HuH-7 (cell line): ENCODE data around the gene ARHGEF2.

Experiments used
- DNase-seq: peaks from one replicate; pipeline ENCODE4 v3.0.0; 2011; ENCODE audit warnings: low spot score

ARHGEF2 gene

GRCh38 chr1:155971910-155972809 lies 6.2 kb downstream of the ARHGEF2 start:
- DNase-seq = no peak

- DNase-seq = no peak
Observed at GRCh38 chr1:155970531-155971167, 7.7 kb downstream of the ARHGEF2 start.

- DNase-seq = no peak
Observed at GRCh38 chr1:155969377-155969791, 9.0 kb downstream of the ARHGEF2 start.

- DNase-seq = no peak
Observed at GRCh38 chr1:155968670-155969069, 9.7 kb downstream of the ARHGEF2 start.

- DNase-seq = no peak
Observed at GRCh38 chr1:155968051-155968400, 10.3 kb downstream of the ARHGEF2 start.

GRCh38 chr1:155967341-155968050 lies 10.9 kb downstream of the ARHGEF2 start:
- DNase-seq = peak; percentile 43

- DNase-seq = no peak
Observed at GRCh38 chr1:155966750-155967149, 11.6 kb downstream of the ARHGEF2 start.

- no peak for DNase-seq
Observed at GRCh38 chr1:155966135-155966534, 12.2 kb downstream of the ARHGEF2 start.

GRCh38 chr1:155964193-155964592 lies 14.2 kb downstream of the ARHGEF2 start:
- DNase-seq = no peak

GRCh38 chr1:155962599-155963211 lies 15.6 kb downstream of the ARHGEF2 start:
- DNase-seq = no peak

- DNase-seq = no peak
Observed at GRCh38 chr1:155961937-155962336, 16.4 kb downstream of the ARHGEF2 start.

GRCh38 chr1:155960081-155960745 lies 18.1 kb downstream of the ARHGEF2 start:
- DNase-seq = no peak

- no peak for DNase-seq
Observed at GRCh38 chr1:155957411-155957915, 20.9 kb downstream of the ARHGEF2 start.

GRCh38 chr1:155954645-155955044 lies 23.7 kb downstream of the ARHGEF2 start:
- no peak for DNase-seq

- DNase-seq = no peak
Observed at GRCh38 chr1:155952505-155952890, 25.8 kb downstream of the ARHGEF2 start.

- no peak for DNase-seq
Observed at GRCh38 chr1:155951753-155952504, 26.4 kb downstream of the ARHGEF2 start.

GRCh38 chr1:155950829-155951228 lies 27.5 kb downstream of the ARHGEF2 start:
- no peak for DNase-seq

- no peak for DNase-seq
Observed at GRCh38 chr1:155947741-155948140, 30.6 kb downstream of the ARHGEF2 start.

- DNase-seq = no peak
Observed at GRCh38 chr1:155947292-155947691, 31.1 kb downstream of the ARHGEF2 start.

- DNase-seq = no peak
Observed at GRCh38 chr1:155946633-155947219, 31.6 kb downstream of the ARHGEF2 start.

GRCh38 chr1:155944444-155944799 lies 33.9 kb downstream of the ARHGEF2 start:
- DNase-seq = no peak
